NCI-H82 treated with DMSO at 0.1 percent for 48 hours (cell line): ENCODE results near the gene CLDN12.
"Not testable (repeated sequence)": the region's sequence is repeated elsewhere in the genome, so short reads cannot be mapped to it uniquely, and the experiment has no call there.

Source experiments
- DNase-seq: peaks from one replicate; lab custom pipeline; 2025; ENCODE audit not compliant: unreplicated experiment; lab: John Stamatoyannopoulos, UW

Gene CLDN12

DNA sequence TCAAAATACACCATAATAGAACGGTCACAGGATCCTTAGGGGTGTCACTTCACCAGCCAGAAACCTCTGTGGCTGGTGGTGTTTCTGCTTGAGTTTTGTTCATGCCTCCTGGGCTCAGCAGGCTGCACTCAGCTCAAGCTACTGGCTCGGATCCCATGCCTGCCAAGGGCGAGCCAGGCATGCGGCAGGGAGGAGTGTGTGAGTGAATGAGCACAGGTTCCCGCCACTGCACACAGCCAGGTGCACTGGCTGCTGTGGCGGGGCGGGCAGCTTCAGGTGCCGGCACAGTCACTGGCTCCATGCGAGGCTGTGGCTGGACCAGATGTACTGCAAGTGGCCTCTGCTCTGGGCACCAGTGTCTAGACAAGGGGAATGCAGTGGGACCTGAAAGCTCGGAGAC is 29.5 kb downstream of the CLDN12 start:
- no peak for DNase-seq

DNA sequence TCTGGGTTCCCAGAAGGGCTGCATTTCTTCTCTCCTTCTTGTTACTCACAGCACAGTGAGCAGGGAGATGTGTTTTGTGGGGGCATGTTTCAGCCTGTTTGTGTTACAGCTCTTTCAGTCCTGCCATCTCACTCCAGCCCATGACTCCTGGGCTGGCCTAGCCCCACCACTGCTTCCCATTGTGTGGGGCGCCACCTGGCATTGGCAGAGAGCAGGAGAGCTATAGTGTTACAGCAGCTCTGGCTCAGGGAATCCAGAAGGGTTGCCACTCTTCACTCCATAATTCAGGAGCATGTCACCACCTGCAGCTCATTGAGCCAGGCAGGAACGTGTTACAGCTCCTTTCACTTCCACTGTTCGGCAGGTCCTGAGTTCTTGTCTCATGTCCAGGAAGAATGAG is 30.0 kb downstream of the CLDN12 start:
- no peak for DNase-seq

DNA sequence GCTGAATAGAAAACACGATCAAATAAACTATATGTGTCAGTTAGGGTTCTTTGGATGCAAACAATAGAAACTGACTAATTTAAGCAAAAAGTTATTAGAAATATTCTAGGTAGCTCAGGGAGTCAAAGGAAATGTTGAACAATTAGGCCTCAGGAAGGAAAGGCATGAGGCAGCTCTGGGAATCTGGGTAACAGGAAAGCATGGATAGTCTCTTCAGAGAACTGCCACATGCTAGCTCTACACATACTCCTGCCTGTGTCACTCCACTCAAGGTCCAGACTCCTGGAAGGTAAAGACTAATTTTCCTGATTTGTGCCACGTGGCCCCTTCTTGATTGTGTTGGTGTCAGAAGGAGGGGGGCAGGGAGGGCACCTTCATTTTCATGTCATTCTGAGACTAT is 42.4 kb downstream of the CLDN12 start:
- DNase-seq: no peak

DNA sequence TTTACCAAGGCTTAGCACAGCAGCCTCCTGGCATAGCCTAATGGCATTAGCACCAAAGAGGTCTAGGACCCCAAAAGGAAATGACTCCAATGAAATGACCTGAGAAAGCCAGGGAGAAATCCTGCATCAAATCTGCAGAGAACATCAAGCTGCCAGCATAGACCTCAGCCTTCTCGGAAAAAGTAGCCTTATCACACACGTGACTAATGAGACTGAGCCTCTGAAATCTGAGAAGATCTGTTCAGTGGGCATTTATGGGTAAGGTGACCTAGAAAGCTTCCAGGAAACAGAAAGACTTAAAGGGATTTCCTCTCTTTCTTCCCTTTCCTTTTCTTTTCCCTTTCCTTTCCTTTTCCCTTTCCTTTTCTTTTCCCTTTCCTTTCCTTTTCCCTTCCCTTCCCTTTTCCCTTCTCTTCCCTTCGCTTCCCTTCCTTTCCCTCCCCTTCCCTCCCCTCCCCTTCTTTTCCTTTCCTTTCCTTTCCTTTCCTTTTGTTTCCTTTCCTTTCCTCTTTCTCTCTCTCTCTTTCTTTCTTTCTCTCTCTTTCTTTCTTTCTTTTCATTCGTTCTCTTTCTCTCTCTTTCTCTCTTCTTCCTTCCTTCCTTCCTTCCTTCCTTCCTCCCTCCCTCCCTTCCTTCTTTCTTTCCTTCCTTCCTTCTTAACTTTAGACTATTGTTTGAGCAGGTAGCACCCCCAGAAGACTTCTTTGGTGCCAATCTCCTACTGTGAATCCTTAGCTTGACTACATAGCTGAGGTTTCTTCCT is 43.1 kb downstream of the CLDN12 start:
- no peak for DNase-seq

DNA sequence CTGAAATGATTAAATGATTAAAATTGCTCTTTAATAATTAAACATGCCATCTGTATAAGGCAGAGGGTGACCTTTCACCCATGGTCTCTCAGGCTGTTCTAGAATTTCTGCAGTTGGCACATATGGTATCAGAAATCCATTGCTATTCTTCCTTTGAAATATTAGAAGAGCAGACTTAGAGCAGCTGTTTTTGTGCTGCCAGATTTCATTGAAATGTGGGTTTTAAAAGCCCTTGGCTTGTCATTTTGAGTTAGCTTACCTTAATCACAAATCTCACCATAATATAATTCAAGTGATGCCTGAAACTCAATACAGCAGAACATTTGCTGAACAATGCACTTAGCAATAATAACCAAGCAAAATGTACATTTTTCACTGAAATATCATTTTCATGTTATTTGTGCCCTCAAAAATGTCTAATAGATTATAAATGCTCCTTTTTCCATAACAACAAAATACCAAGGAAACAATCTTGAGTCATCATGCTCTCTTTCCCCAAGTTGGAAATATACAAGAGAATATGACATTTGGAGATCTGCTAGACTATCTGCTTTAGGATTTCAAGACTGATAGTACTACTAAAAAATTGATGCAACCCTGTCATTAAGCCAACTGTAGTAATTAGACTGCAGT is 50.1 kb downstream of the CLDN12 start:
- no peak for DNase-seq

DNA sequence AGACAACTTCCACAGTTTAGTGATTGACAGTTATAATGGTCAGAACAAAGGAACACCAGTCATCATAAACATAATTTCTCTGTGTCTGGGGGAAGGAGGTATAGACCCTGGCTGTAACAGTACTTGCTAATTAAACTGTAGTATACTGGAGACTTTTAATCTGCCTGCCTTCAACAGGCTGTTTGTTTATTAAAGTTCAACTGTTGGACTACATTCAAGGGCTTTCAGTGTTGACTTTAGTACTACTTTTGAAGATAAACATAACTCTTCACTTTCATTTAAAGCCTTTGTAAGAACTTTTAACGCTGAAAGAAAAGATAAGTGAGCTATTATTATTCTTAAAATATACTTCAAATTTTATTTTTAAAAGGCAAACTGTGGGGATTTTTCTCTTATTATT is 50.7 kb downstream of the CLDN12 start:
- no peak for DNase-seq

DNA sequence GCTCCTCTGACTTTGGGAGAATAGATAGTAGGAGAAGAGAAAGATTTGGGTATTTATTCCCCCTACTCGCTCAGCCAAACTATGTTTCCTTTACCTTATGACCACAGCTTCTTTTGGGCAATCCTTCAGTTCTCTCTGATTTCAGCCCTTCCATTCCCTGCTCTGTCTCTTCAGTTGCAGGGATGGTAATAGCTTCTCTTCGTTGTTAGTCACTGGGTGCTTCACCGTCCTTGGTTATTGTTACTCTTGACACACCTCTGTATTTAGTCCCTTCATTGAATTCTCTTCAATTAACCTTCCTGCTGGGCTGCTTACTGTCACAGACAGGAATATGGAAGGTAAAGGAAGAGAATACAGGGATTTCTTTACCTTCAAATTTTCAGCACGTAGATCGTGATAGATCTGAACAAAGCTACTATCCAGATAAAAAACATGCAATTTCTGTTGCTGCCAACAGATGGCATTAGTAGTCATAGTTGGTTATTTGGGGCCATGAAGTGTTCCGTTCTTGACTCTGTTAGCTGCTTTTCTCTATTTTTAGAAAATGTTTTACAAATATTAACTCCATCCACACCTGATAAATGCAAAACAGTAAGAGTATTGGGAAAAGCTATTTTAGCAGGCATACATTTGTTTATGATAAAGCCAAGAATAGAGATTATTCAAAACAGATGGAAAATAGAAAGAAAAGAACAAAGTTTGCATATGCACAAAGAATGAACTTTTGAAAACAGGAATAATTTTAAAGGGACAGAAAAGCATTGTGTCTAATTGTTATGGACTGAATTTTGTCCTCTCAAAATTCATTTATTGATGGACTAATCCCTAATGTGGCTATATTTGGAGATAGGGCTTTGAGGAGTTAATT is 52.1 kb downstream of the CLDN12 start:
- DNase-seq: peak; percentile 12

DNA sequence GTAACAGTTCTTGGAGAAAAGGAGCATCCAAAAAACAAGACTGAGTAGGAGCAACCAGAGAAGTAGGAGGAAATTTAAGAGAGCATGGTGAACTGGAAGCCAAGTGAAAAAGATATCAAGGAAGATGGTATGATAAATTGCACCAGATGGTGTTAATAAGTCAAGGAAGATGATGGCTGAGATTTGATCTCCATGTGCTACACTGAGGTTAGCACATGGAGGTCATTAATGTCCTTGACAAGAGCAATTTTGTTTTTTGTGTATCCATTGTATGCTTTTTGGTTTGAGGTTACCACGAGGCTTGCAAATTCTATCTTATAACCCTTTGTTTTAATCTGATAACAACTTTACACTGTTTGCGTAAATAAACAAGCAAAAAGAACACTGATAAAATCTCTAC is 54.8 kb downstream of the CLDN12 start:
- DNase-seq: no peak

DNA sequence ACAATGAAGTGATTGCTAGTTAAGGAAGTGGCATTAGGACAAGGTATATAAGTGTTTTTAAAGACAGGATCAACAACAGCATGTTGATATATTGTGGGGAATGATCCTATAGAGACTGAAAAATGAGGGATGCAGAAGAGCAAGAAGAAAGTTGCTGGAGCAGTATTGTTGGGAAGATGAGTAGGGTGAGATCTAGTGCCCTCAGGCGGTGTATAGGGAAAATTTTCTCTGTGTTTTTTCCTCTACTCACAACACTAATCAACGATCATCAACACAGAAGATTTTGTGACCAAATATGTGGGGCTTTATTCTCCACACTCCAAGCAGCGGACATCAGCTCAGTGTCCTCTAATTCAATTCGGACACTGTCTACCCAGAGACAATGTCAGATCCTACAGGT is 56.6 kb downstream of the CLDN12 start:
- no peak for DNase-seq

DNA sequence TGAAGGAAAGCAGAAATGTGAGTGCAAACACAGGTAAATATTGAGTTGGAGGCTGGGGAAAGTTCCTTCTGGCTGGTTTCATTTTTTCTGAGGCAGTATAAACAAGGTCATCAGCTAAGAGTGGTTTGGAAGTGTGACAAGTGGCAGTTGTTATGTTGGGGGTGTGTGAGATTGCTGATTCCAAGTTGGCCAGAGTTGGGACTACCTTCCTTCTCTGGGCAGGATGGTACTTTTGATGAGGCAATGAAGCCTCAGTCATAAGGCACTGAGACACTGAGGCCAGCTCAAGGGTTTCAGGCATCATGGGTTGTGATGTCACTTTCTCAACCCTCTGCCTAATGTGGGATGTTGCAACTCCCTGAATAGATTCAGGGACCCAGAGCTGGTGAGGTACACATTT is 58.0 kb downstream of the CLDN12 start:
- no peak for DNase-seq

DNA sequence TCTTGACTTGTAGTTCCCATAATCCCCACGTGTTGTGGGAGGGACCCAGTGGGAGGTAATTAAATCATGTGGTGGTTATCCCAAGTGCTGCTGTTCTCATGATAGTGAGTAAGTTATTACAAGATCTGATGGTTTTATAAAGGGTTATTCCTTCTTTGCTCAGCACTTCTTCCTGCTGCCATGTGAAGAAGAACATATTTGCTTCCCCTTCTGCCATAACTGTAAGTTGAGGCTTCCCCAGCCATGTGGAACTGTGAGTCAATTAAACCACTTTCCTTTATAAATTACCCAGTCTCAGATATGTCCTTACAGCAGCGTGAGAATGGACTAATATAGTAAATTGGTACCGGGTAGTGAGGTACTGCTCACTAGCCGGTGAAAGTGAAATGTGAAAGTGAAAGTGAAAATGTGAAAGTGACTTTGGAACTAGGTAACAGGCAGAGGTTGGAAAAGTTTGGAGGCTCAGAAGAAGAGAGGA is 59.9 kb downstream of the CLDN12 start:
- not testable (repeated sequence) for DNase-seq
